ENCODE results near the gene PTPRA.

The PTPRA gene

DNA sequence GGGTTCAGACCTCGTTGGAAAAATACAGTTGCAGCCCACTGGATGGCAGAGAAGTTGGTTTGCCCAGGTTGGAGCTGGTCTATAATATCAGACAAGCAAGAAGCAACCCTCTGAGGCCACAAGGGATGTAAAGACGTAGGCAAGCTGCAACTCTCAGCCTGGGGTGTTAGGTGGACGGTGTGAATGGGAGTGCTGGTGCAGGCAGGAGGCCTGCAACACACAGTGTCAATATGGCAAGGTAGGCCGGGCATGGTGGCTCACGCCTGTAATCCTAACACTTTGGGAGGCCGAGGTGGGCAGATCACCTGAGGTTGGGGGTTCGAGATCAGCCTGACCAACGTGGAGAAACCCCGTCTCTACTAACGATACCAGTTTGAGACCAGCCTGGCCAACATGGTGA is 22.2 kb upstream of the PTPRA start:
- DNase-seq, result no peak

DNA sequence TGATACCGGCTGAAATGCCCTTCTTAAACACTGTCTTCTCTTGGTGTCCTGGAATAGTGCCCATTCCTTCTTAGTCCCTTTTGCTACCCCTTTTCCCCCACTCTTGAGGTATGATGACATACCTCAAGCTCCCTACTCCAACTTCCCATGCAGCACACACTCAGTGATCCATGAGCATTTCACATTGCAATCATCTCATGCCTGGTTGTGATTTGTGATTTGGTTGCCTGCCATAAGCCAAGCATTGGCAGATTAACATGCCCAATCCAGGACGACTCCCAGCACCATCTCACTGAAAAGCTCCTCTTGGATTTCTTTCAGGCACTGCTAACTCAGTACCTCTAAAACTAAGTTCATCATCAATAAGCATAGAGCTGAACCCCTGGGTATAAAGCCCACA is 14.7 kb upstream of the PTPRA start:
- DNase-seq, result no peak

DNA sequence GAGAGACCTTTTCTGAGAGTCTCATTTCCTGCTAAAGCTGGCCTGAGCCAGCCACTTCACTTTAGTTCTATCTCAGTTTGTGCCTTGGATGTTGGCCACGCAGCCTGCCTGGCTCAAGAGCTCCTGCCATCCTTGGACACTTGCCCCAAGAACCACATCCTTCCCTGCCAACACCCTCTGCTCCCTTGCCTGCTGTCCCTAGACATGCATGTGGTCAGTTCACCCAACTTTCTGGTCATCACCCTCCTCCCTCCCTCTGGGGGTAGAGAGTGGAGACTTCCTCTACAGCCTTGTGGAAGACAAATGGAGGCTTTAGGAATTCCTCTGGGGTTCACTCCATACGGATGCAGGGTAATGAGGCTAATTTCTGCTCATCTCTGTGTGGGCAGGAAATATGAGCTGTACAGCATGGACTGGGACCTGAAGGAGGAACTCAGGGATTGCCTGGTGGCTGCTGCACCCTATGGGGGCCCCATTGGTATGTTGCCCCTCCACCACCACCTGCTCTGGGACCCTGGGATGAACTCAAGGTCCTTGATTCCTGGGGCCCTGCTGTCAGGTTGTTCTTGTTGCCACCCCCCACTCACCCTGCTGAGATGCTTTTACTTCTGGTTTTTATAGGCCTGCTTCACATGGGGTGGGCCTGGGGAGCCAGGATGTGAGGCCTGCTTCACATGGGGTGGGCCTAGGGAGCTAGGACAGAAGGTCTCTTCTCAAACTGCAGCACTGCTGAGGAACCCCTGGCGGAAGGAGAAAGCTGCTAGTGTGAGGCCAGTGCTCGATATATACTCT is 13.8 kb upstream of the PTPRA start:
- no peak for DNase-seq

DNA sequence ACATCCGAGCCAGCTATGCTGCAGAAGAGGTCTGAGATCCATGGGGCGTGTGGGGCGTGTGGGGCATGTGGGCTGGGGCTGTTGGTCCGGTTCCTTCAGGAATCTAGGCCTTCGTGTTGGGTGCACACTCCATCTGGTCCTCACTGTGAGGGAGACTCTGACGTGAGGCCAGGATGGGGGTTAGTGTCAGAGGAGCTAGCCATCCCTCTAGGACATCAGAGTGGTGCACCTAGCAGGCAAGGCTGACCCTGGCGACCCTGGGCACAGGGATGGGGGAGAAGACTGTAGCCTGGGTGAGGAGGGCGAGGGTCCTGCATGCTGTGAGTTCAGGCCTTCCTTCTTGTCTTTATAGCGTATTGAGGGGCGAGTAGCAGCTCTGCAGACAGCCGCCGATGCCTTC is 8.7 kb upstream of the PTPRA start:
- no peak for DNase-seq

DNA sequence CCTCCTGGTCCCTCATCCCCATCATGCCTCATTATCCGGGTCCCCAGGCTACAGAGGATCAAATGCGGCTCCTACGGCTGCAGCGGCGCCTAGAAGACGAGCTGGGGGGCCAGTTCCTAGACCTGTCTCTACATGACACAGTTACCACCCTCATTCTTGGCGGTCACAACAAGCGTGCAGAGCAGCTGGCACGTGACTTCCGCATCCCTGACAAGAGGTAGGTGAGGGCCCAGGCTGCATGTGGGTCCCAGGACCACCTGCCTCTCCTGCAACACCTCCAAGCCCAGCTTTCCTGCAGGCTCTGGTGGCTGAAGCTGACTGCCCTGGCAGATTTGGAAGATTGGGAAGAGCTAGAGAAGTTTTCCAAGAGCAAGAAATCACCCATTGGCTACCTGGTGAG is 8.2 kb upstream of the PTPRA start:
- no peak for DNase-seq

DNA sequence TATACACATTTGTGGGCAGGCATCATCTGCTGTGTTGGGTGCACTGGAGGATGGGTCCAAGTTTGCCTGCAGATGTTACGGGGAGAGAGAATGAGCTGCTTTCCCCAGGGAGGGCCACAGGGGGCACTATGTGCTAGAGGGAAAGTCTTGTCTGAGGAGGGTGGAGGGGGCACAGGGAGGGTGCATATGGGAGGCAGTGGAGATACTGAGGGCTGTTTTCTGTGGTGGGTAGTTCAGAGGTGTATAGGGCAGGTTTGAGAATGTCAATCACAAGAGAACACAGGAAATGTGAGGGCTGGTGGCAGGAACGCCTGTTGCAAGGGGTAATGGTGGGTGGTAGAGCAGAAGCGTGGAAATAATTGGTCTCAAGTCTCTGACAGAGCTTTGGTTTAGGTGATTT is 7.7 kb upstream of the PTPRA start:
- no peak for DNase-seq

DNA sequence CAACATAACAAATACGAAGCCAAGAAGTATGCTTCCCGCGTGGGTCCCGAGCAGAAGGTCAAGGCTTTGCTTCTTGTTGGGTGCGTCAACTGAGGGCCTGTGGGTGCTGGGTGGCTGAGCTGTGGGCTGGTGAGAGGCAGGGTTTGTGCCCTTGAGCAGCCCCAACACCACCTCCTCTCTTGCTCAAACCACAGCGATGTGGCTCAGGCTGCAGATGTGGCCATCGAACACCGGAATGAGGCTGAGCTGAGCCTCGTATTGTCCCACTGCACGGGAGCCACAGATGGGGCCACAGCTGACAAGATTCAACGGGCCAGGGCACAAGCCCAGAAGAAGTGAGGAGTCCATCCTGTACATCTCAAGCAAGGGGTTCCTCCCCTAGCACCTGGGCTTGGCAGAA is 7.0 kb upstream of the PTPRA start:
- DNase-seq, result no peak

DNA sequence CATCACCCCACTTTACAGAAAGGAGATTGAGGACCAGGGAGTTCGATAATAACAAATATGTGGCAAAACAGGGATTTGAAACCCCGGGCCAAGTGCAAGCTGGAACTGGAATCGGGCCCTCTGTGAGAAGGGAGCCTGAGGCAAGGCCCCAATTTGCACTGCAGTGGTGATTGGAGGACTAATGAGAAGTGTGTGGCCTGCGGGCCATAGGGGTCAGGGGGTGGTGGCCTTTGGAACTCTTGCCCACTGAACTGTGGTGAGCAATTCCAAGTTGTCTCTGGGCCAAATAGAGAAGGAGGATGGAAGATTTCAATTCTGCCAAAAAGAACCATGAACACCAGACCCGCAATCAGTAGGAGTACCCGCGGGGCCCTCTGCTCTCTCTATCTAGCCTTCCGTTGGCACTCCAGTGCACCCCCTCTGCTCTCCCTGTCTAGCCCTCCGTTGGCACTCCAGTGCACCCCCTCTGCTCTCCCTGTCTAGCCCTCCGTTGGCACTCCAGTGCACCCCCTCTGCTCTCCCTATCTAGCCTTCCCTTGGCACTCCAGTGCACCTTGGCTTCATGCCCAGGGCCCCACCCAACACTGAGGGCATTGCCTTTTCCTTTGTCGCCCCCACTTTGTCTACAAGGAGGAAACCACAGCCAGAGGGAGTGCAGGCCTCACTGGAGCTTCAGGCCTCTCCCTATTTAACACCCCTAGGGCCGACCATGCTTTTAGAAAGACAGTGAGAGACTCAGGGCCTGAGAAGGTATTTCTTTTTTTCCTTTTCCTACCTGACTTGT is 6.0 kb upstream of the PTPRA start:
- DNase-seq, result no peak

DNA sequence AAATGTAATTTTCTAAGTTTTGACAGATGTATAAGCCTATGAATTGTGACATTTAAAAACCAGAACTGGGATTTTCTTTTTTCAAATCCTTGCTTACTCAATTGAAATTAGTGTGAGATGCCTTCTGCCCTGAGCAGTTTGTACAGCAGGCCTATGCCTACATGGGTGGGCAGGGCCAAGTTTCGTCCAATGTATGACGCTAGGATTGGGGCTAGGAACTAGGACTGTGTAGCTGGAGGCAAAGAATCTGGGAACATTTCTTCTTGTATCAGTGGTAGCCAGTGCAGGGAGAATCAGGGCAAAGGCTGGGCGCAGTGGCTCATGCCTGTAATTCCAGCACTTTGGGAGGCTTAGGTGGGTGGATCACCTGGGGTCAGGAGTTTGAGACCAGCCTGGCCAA is 3.9 kb upstream of the PTPRA start:
- DNase-seq, result no peak

DNA sequence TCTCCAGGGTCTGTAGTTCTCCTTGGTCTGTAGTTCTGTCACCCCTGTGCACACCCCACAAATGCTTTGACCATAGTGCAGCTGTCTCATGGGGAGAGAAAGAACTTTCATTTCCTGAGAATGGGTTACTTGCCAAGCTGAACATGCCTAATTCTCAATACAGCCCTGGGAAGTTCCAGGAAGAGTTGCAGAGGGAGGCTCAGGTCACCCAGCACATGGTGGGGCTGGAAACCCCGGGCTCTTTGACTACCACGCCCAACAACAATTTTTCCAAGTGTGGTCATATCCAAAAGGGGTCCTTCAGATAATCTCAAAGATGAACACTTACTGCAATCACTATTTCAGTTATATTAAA is 2.2 kb upstream of the PTPRA start:
- no peak for DNase-seq

DNA sequence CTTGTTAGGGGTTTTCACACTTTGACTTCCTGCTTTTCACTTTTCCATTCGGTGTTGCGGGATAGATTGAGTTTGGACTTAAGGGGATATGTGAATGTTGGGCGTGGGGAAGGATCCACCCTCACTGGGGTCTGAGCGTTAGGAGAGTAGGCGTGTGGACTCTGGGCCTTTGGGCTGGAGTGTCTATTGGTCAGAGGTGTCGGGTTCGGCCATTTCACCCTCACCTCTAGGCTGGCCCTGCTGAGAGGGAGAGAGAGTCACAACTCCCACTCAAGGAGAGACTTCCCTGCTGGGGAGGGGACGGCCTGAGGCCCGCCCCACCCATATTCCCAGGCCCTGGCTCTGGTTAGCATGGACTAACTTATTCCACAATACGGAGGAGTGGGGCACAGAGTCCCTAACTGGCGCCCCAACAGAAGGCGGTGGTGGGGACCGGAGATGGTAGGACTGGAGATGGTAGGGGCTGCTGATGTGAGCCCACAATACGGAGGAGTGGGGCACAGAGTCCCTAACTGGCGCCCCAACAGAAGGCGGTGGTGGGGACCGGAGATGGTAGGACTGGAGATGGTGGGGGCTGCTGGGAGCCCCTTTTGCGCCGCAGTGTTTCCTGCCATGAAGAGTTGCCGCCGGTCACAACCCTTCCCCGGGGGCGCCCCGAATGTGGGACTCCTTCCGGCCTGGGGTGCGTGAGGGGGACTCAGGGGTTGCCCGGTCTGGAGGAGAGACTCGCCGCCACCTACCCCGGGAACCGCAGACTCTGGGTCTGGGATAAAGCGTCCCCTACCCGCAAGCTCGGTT is 1.4 kb upstream of the PTPRA start:
- DNase-seq, result no peak

DNA sequence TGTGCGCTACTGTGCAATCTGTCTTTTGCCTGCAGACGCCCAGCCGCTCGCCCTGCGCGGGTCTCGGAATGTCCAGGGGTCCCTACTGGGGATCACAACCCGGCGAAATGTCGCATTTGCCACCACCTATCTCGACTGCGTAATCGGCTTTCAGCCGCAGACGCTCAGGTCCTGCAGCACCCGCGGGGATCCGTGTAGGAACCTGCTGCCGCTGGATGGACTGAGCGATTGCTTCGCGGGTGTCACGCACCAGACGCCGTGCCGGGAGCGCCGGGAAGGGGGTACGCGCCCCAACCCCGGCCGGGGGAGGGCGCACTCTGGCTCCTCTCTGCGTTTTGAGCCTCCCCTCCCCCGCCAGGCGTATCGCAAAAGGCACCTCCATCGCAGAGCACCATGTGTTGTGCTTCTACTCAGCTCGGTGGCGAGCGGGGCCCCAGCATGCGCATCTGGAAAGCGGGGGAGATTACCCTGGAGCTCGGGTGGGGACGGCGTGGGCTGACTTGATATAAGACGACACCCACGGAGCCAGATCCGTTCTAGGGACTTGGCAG is 747 bp upstream of the PTPRA start:
- DNase-seq, result peak; percentile 50

DNA sequence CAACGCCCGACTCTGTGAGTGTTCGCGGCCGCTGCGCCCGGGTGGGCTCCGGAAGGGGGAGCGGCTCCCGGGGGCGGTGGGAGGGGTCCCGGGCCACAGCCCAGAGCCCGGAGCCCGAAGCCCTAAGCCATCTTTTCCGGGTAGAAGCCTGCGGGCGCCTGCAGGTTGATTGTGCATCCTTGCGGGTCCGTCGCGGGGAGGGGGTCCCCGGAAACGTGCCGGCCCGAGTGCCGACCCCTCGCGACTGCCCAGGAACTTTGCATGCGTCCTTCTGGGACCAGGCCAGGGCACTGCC is 413 bp downstream of the PTPRA start:
- DNase-seq, result peak; percentile 59

DNA sequence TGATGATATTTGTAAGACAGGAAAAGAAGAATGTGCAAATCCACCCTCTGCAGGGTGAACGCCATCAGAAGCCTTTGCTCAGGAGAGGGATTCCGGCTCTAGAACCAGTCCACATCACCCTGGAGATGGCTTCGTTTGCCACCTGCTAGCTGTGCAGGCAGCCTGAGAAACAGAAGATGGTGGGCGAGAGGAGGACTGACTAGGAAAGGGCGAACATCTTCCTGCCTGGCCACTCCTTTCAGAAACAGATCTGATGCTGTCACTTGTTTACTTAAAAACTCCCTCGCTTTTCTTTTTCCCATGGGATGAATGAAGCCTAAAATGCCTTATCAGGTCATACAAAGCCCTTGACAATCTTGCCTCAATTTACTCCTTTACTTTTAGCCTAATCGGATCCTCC is 1.2 kb downstream of the PTPRA start:
- no peak for DNase-seq

DNA sequence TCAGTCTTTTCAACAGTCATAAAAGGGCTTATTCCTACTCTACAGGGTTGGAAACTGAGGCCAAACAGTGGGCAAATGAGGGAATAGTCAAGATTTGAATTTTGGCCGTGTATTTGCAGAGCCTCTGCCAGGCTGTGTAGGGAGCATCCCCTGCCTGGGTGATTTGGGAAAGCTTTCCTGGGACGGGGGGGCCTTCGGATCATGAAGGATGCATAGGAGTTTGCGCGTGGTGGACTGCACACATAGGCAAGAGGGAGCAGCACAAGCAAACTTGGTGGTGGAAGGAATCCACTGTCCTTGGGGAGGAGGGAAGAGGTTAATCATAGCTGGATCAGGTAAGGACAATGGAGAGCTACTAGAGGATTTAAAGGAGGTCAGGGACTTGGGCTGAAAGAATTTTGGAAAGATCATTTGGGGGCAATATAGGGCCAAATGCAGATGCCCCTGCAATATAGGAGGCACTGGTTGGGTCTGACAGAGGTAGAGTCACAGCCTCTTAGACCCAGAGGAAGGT is 2.5 kb downstream of the PTPRA start:
- no peak for DNase-seq

DNA sequence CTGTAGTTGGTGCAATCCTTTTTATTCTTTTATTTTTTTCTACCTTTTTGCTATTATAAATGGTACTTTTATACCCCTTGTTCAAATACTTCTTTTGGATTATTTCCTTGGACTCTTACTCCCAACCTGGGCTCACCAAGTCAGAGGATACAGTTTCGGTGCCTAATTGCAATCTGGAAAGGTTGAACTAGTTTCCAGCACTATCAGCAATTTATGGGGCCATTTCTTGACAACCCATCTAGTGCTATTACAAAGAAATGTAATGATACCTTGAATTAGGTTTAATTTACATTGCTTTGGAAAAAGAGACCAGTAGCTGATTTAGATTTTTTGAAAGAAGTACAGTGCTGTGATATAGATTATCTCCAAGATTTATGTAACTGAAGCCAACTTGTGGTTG is 5.2 kb downstream of the PTPRA start:
- no peak for DNase-seq

DNA sequence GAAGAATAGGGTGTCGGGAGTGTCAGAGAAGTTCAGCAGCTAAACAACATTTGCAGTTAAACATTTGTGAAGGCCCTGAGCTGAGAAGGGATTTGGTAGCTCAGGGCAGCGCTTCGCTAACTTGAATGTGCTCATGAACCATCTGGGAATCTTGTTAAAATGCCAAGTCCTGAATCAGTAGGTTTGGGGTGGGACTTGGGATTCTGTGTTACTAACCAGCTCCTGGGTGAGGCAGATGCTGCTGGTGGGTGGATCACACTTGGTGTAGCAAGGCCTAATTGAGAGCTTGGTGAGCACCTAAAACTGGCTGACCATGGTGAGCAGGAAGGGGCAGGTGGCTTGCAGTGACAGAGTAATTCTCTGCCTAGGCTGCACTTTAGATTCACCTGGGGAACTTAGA is 5.9 kb downstream of the PTPRA start:
- DNase-seq, result no peak

DNA sequence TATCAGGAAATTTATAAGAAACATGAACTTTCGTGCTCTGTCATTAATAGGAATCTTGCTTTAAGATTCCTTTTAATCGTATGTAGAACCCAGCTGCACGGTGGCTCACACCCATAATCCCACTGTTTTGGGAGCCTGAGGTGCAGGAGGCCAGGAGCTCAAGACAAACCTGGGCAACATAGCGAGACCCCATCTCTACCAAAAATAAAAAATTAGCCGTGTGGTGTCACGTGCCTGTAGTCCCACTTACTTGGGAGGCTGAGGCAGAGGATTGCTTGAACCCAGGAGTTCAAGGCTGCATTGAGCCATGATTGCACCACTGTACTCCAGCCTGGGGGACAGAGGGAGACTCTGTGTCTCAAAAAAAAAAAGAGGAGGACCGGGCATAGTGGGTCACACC is 7.4 kb downstream of the PTPRA start:
- no peak for DNase-seq

DNA sequence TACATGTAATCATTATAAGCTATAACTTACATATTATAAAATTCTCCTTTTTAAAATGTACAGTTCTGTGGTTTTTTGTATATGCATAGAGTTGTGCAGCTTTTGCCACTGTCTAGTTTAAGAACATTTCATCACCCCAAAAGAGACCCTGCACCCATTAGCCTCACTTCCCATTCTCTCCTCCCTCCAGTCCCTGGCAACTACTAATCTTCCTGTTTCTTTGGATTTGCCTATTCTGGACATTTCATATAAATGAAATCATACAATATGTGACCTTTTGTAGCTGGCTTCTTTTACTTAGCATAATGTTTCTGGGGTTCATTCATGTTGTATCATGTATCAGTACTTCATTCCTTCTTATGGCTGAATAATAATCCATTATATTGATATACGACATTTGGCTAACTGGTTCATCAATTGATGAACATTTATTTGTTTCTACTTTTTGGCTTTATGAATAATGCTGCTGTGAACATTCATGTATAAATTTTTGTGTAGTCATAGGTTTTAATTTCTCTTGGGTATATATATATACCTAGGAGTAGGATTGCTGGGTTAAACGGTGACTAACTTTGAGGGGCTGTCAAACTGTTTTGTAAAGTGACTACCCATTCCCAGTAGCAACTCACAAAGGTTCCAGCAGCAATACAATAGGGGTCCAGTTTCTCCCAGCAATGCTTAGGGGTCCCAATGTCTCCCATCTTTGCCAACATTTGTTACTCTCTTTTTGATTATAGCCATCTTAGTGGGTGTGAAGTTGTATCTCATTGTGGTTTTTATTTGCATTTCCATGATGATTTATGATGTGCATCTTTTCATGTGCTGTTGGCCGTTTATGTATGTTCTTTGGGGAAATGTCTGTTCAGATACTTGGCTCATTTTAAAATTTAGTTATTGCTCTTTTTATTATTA is 10.7 kb downstream of the PTPRA start:
- DNase-seq, result no peak

DNA sequence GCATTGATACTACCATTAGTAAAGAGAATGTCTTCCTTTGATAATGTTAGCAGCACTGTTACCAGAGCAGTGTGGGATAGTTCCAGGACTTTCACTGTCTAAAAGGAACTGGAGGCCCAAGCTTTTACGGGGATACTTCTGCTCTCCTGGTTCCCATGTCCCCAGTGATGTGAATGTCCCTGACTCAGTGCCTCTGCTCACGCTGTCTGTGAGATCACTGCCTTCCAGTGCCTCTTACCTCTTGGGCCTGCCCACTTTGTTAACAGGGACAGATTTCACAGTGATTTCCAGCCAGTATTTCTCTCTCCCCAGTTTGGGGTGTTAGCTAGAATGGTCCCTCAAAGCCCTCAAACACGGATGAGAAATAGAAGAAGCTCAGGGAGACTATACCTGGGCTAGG is 14.4 kb downstream of the PTPRA start:
- no peak for DNase-seq

DNA sequence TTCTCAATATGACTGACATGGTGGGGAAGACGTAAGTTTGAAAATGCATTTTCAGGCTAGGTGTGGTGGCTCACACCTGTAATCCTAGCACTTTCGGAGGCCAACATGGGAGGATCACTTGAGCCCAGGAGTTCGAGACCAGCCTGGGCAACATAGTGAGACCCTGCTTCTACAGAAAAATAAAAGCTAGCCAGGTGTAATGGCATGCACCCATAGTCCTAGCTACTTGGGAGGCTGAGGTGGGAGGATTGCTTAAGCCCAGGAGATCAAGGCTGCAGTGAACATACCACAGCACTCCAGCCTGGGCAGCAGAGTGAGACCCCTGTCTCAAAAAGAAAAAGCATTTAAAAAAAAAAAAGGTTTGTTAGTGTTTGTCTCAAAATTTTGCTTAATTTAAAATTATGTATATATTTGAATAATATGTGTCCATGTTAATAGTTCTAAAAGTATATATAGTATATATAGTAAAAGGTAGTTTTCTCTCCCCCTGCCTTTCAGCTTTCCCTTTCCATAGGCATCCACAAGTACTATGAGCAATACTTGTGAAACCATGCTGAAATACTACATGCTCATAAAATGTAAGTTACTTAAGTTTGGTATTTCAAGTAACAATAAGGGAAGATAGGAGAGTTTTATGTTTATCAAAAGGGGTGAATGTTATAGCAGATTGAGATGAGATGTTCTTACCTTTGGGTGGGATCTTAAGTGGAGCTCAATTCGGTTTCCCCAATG is 15.1 kb downstream of the PTPRA start:
- no peak for DNase-seq

DNA sequence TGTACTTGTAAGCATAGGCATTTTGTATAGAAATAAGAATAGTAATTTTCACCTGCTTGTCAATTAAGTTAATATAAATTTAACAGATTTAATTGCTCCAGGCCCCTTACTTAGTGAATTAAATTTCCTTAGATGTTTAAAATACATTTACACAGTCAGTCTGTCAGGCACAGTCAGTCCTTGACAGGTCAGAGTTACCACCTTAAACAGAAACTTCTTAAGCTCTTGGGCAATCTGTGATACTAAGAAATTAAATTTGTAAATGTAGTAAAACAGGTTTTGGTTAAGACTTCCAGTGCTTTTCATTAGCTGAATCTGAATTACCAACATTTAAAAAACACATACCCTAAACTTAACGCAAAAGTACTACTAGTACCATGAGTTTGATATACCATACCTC is 15.9 kb downstream of the PTPRA start:
- DNase-seq, result no peak
